ENCODE measurements around the gene ABCC1.

- TF ChIP-seq CTCF (IDR thresholded peaks at IDR 0.05), result no peak
- no peak for TF ChIP-seq POLR2A (IDR thresholded peaks at IDR 0.05)
Measured at GRCh38 chr16:16076423-16076813, 127.0 kb downstream of the ABCC1 start.
